GM18951 (cell line): ENCODE results near the gene OR51A4.
"Not testable (repeated sequence)": the region's sequence is repeated elsewhere in the genome, so short reads cannot be mapped to it uniquely, and the experiment has no call there.

Source experiments
- POLR2A ChIP-seq: IDR thresholded peaks from 4 replicates; pipeline ENCODE4 v1.6.1; 2011; ENCODE audit warnings: mild to moderate bottlenecking; ENCODE audit not compliant: insufficient read length, insufficient read depth; ENCODE audit errors: extremely low read depth
- in situ Hi-C: fragments of 300-500 bp; cut with MboI; formaldehyde crosslinking; loops from one replicate; pipeline ENCODE4 v1.12.0; 2022; ENCODE audit warnings: low sequenced_read_pairs, mixed read lengths, inconsistent platforms; ENCODE audit not compliant: unreplicated experiment

The OR51A4 gene

GRCh38 chr11:4947505-4947904 is at the start of gene OR51A4:
Gene OR51A4, minus strand, starts transcription at chr11:4947605. Its CDS starts 505 bp downstream, at chr11:4947100.
- in situ Hi-C loops: no loop called here
- no peak for TF ChIP-seq POLR2A

- in situ Hi-C loops: no loop called here
- no peak for TF ChIP-seq POLR2A
Observed at GRCh38 chr11:4994551-4994950, 47.1 kb upstream of the OR51A4 start, which contains the start of gene OR51L1. Gene OR51L1, plus strand, starts transcription at chr11:4994851. Its CDS starts 4,132 bp downstream, at chr11:4998983.

GRCh38 chr11:4991060-4991459 is 43.7 kb upstream of the OR51A4 start:
- in situ Hi-C loops: no loop called here
- no peak for TF ChIP-seq POLR2A

- TF ChIP-seq POLR2A: no peak
- in situ Hi-C loops: no loop called here
Observed at GRCh38 chr11:4983841-4984240, 36.4 kb upstream of the OR51A4 start.

GRCh38 chr11:4982678-4983077 is 35.3 kb upstream of the OR51A4 start:
- no peak for TF ChIP-seq POLR2A
- in situ Hi-C loops: no loop called here

GRCh38 chr11:4979036-4979435 is 31.6 kb upstream of the OR51A4 start:
- in situ Hi-C loops: no loop called here
- no peak for TF ChIP-seq POLR2A

- no peak for TF ChIP-seq POLR2A
- in situ Hi-C loops: no loop called here
Observed at GRCh38 chr11:4975436-4975835, 28.0 kb upstream of the OR51A4 start.

- TF ChIP-seq POLR2A: no peak
- in situ Hi-C loops: no loop called here
Observed at GRCh38 chr11:4962816-4963215, 15.4 kb upstream of the OR51A4 start.

GRCh38 chr11:4960877-4961276 is 13.5 kb upstream of the OR51A4 start:
- no peak for TF ChIP-seq POLR2A
- in situ Hi-C loops: no loop called here

- no peak for TF ChIP-seq POLR2A
- in situ Hi-C loops: no loop called here
Observed at GRCh38 chr11:4957396-4957795, 10.0 kb upstream of the OR51A4 start.

- in situ Hi-C loops: not testable (repeated sequence)
Observed at GRCh38 chr11:4955613-4956012, 8.2 kb upstream of the OR51A4 start, which contains the start of gene OR51A2. Gene OR51A2, minus strand, starts transcription at chr11:4955713. Its CDS starts 0 bp downstream, at chr11:4955713.

- TF ChIP-seq POLR2A: no peak
- in situ Hi-C loops: no loop called here
Observed at GRCh38 chr11:4936745-4937144, 10.7 kb downstream of the OR51A4 start.

- TF ChIP-seq POLR2A: no peak
- in situ Hi-C loops: no loop called here
Observed at GRCh38 chr11:4932751-4933150, 14.7 kb downstream of the OR51A4 start.

- in situ Hi-C loops: no loop called here
- TF ChIP-seq POLR2A: no peak
Observed at GRCh38 chr11:4926608-4927007, 20.8 kb downstream of the OR51A4 start.

- TF ChIP-seq POLR2A: no peak
- in situ Hi-C loops: no loop called here
Observed at GRCh38 chr11:4924239-4924638, 23.2 kb downstream of the OR51A4 start, which contains the start of gene OR51G1. Gene OR51G1, minus strand, starts transcription at chr11:4924339. Its CDS starts 0 bp downstream, at chr11:4924339.
